GM12892 (cell line): ENCODE measurements around the gene TNP2.

Source experiments
- POLR2A ChIP-seq: IDR thresholded peaks from 2 replicates; pipeline ENCODE4 v1.6.1; 2011; ENCODE audit warnings: low read depth, low read length, control low read depth
- POLR2AphosphoS5 ChIP-seq: IDR thresholded peaks from 2 replicates; pipeline ENCODE4 v1.6.1; 2011; ENCODE audit warnings: low read depth, low read length, control low read depth

GRCh38 chr16:11303405-11304138, 34.4 kb upstream of the TNP2 start:
- TF ChIP-seq POLR2A (no peak), POLR2AphosphoS5 (no peak)
